Progenitor cell of endocrine pancreas (in vitro differentiated cells): ENCODE data around the gene TSNAXIP1. TPM values are rescaled to one million over a fixed set of nuclear protein-coding genes. Genes with fewer than 3 reads are reported as not detected.
A peak's percentile ranks its signal among the peaks of the same experiment; 100 is the strongest.

Source experiments
- DNase-seq: peaks from one replicate; pipeline ENCODE4 v3.0.0; 2021; ENCODE audit warnings: low spot score; ENCODE audit not compliant: unreplicated experiment
- H3K27ac Mint-ChIP-seq: 2 replicates; pipeline ENCODE4 v1.8.0; 2021; ENCODE audit warnings: mild to moderate bottlenecking, moderate library complexity, mixed read lengths
- H3K27me3 Mint-ChIP-seq: 2 replicates; pipeline ENCODE4 v1.8.0; 2021; ENCODE audit warnings: mixed read lengths
- H3K36me3 Mint-ChIP-seq: 2 replicates; pipeline ENCODE4 v1.8.0; 2022; ENCODE audit warnings: mixed read lengths; ENCODE audit not compliant: insufficient read depth
- H3K4me1 Mint-ChIP-seq: 2 replicates; pipeline ENCODE4 v1.8.0; 2021; ENCODE audit warnings: low read depth, mixed read lengths
- H3K4me3 Mint-ChIP-seq: 2 replicates; pipeline ENCODE4 v1.8.0; 2021; ENCODE audit warnings: low read depth, mild to moderate bottlenecking, moderate library complexity, mixed read lengths
- H3K9me3 Mint-ChIP-seq: 2 replicates; pipeline ENCODE4 v1.8.0; 2021; ENCODE audit warnings: low read depth, mixed read lengths
- total RNA-seq: library from RNA; stranded (reverse); gene quantifications from 2 replicates; pipeline ENCODE4 v1.2.1, GENCODE V29; 2021
- TF ChIP-seq, protein P1 (sequence below): fragments of 200-600 bp; sonication (generic); IDR thresholded peaks from one replicate; pipeline ENCODE4 v1.5.0; 2021; ENCODE audit warnings: antibody characterized with exemption, mild to moderate bottlenecking; ENCODE audit not compliant: unreplicated experiment

The TSNAXIP1 gene
- total RNA-seq, 1 donor from 2014 or later, result 14.5 TPM

DNA sequence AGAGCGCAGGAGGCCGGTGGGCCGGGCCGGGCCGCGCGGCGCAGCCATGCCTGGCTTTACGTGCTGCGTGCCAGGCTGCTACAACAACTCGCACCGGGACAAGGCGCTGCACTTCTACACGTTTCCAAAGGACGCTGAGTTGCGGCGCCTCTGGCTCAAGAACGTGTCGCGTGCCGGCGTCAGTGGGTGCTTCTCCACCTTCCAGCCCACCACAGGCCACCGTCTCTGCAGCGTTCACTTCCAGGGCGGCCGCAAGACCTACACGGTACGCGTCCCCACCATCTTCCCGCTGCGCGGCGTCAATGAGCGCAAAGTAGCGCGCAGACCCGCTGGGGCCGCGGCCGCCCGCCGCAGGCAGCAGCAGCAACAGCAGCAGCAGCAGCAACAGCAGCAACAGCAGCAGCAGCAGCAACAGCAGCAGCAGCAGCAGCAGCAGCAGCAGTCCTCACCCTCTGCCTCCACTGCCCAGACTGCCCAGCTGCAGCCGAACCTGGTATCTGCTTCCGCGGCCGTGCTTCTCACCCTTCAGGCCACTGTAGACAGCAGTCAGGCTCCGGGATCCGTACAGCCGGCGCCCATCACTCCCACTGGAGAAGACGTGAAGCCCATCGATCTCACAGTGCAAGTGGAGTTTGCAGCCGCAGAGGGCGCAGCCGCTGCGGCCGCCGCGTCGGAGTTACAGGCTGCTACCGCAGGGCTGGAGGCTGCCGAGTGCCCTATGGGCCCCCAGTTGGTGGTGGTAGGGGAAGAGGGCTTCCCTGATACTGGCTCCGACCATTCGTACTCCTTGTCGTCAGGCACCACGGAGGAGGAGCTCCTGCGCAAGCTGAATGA is 36.0 kb downstream of the TSNAXIP1 start:
- peak overlapping the region; percentile 95 for H3K27ac Mint-ChIP-seq
- TF ChIP-seq, protein P1, sequence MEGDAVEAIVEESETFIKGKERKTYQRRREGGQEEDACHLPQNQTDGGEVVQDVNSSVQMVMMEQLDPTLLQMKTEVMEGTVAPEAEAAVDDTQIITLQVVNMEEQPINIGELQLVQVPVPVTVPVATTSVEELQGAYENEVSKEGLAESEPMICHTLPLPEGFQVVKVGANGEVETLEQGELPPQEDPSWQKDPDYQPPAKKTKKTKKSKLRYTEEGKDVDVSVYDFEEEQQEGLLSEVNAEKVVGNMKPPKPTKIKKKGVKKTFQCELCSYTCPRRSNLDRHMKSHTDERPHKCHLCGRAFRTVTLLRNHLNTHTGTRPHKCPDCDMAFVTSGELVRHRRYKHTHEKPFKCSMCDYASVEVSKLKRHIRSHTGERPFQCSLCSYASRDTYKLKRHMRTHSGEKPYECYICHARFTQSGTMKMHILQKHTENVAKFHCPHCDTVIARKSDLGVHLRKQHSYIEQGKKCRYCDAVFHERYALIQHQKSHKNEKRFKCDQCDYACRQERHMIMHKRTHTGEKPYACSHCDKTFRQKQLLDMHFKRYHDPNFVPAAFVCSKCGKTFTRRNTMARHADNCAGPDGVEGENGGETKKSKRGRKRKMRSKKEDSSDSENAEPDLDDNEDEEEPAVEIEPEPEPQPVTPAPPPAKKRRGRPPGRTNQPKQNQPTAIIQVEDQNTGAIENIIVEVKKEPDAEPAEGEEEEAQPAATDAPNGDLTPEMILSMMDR, result peak; percentile 57
- peak; percentile 52 for DNase-seq
- H3K4me1 Mint-ChIP-seq, result peaks cover 34% of the 10 kb centered on the region
- H3K4me3 Mint-ChIP-seq, result peak overlapping the region; percentile 90
- H3K36me3 Mint-ChIP-seq, result no peaks in the 10 kb centered on the region
- no peaks in the 10 kb centered on the region for H3K9me3 Mint-ChIP-seq
- no peaks in the 10 kb centered on the region for H3K27me3 Mint-ChIP-seq

DNA sequence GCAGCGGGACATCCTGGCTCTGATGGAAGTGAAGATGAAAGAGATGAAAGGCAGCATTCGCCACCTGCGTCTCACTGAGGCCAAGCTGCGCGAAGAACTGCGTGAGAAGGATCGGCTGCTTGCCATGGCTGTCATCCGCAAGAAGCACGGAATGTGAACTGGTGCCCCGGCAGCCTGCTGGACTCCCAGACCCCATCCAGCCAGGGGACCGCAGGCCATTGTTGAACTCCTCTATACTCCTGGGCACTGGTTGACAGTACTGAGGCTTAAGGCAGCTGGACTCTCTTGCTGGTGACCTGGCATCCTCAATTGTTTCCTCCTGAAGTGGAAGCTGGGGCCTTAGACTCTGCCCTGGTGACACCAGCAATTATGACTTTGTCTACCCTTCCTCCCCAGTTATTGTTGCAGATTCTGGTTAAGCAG is 36.7 kb downstream of the TSNAXIP1 start:
- H3K4me3 Mint-ChIP-seq, result peak overlapping the region; percentile 90
- H3K4me1 Mint-ChIP-seq, result peaks cover 39% of the 10 kb centered on the region
- DNase-seq, result no peak
- H3K27me3 Mint-ChIP-seq, result no peaks in the 10 kb centered on the region
- peak overlapping the region; percentile 95 for H3K27ac Mint-ChIP-seq
- TF ChIP-seq, protein P1, result no peak
- H3K36me3 Mint-ChIP-seq, result no peaks in the 10 kb centered on the region
- H3K9me3 Mint-ChIP-seq, result no peaks in the 10 kb centered on the region

DNA sequence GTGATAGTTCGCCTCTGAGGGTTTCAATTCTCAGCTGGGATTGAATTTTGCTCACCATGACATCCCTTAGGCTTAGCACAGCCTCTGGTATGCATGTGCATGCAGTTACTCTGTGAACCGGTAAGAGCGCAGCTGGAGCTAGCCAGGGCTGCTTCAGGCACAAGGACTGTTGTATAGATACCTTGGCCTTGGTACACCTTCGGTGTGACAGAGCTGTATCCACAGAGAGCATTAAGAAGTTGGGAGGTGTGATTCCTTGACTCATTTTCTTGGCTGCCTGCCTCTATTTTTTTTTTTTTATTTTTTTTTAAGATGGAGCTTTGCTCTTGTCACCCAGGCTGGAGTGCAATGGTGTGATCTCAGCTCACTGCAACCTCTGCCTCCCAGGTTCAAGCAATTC is 37.8 kb downstream of the TSNAXIP1 start:
- peak overlapping the region; percentile 90 for H3K4me3 Mint-ChIP-seq
- no peaks in the 10 kb centered on the region for H3K9me3 Mint-ChIP-seq
- peaks cover 1% of the 10 kb centered on the region for H3K36me3 Mint-ChIP-seq
- H3K27me3 Mint-ChIP-seq, result no peaks in the 10 kb centered on the region
- peaks cover 42% of the 10 kb centered on the region for H3K4me1 Mint-ChIP-seq
- TF ChIP-seq, protein P1, result no peak
- H3K27ac Mint-ChIP-seq, result no peak overlapping the region
- no peak for DNase-seq

DNA sequence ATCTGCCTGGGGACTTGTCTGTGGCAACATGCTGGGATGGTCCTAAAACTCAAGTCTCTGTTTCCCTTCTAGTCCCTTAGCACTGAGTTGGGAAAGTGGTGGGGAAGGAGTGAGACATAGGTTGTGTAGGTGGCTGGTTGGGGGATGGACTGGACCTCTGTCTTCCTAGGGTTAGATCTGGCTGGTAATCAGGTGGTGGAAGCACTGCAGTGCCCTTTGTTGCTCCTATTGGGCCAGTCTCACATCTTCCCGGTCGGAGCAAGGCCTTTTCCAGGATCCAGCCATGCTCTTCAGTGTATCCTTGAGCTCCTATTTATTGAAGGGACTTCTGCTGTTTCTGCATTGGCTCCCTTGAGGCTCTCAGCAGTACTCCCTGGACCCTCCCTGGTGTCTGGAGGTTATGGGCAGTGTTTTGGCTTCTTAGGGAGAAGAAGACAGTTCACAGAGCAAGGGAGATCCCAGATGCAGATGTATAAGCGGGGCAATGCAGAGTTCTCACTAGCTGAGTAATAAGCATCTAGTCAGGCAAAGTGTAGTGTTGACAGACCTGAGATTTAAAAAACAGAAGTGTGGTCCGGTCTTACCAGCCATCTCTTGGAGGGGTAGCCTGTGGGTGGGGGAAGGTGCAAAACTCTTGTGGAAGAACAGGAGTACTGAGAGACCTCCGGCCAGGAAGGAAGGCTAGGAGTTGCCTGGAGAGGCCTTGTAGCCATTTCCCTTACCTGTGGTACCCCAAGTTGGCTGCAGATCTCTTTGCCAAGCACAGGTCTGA is 38.8 kb downstream of the TSNAXIP1 start:
- Mint-ChIP-seq H3K27me3 (no peaks in the 10 kb centered on the region), H3K36me3 (peaks cover 1% of the 10 kb centered on the region), H3K27ac (peak overlapping the region; percentile 95), H3K4me3 (peak overlapping the region; percentile 79), H3K4me1 (peaks cover 43% of the 10 kb centered on the region), H3K9me3 (no peaks in the 10 kb centered on the region)
- DNase-seq, result no peak
- TF ChIP-seq, protein P1, result no peak

DNA sequence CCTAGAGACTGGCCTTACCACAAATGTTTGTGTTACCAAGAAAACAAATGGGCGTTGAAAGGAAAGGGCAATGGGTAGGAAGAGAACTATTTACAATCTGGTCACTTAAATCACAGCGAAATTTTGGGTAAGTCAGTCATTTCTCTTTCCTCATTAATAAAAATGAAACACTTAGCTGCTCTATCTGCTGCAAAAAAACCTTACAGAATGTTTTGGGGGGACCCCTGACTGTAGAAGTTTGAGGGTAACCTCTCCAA is 39.3 kb downstream of the TSNAXIP1 start:
- no peaks in the 10 kb centered on the region for H3K27me3 Mint-ChIP-seq
- H3K27ac Mint-ChIP-seq, result peak overlapping the region; percentile 95
- no peak for DNase-seq
- H3K4me1 Mint-ChIP-seq, result peaks cover 43% of the 10 kb centered on the region
- TF ChIP-seq, protein P1, result no peak
- H3K4me3 Mint-ChIP-seq, result peak overlapping the region; percentile 79
- no peaks in the 10 kb centered on the region for H3K9me3 Mint-ChIP-seq
- peaks cover 1% of the 10 kb centered on the region for H3K36me3 Mint-ChIP-seq
